Right cardiac atrium (tissue), 5 donors: ENCODE measurements around the gene APP. TPM values are rescaled to one million over a fixed set of nuclear protein-coding genes. Genes with fewer than 3 reads are reported as not detected.

ENCODE experiments used
- ATAC-seq, 2 donors: fragments of 200-7000 bp; cut with Tn5 transposase; one replicate each; pipeline versions ENCODE4 v1.8.0 to v1.9.1; 2020; ENCODE audit warnings: moderate library complexity in 2 of 2, mild to moderate bottlenecking in 1 of 2
- DNase-seq, 3 donors: peaks; one replicate each; pipeline ENCODE4 v3.0.0-alpha.2; 2020
- H3K27ac ChIP-seq: one replicate; pipeline ENCODE4 v1.5.1; 2013; ENCODE audit warnings: mild to moderate bottlenecking, low read length, control low read depth, moderate library complexity
- H3K27me3 ChIP-seq: one replicate; pipeline ENCODE4 v1.6.1; 2013; ENCODE audit not compliant: control insufficient read depth, insufficient read depth
- H3K4me1 ChIP-seq: one replicate; pipeline ENCODE4 v1.6.1; 2013; ENCODE audit warnings: low read length; ENCODE audit not compliant: control insufficient read depth, insufficient read depth
- H3K4me3 ChIP-seq: one replicate; pipeline ENCODE4 v1.5.1; 2013; ENCODE audit warnings: low read length, control low read depth
- H3K9me3 ChIP-seq: one replicate; pipeline ENCODE4 v1.6.1; 2013; ENCODE audit warnings: low read length; ENCODE audit not compliant: control insufficient read depth
- WGBS: extraction: QIAGEN DNeasy Blood & Tissue Kit; methylation state at CpG from one replicate; pipeline ENCODE4 v1.1.7; 2013; 5-methylcytosine and 5-hydroxymethylcytosine counted together
- intact Hi-C, 4 donors: fragments of 100-400 bp; cut with DNase I; formaldehyde crosslinking; loops; one replicate each; pipeline versions ENCODE4 v1.11.0 to v1.14.0; 2022 to 2023
- polyA plus RNA-seq: library from polyadenylated mRNA; stranded (reverse); fragments of 200-250 nt; gene quantifications from one replicate; pipeline ENCODE4 v1.2.3, GENCODE V29; 2013
- total RNA-seq, 4 donors: library from RNA; stranded (reverse); fragmentation: NEBNext Ultra II Directional; extraction: Animal tissue kit (Norgen Biotek cat#: 25700); gene quantifications; one replicate each; pipeline ENCODE4 v1.2.1, GENCODE V29; 2021
- donor health status: healthy with polysubstance abuse.
- donor health status: DM: no; HTN: yes; CAD: no.
- donor health status: DM: no; HTN: no; CAD: no.
- donor health status: DM: no; HTN: yes; CAD: no; lungs with severe emphysema.
- donor health status: DM: yes; HTN: yes; CAD: no.

Gene APP
- total and polyA plus RNA-seq, 5 donors: 277 to 535 (median 448) TPM

DNA sequence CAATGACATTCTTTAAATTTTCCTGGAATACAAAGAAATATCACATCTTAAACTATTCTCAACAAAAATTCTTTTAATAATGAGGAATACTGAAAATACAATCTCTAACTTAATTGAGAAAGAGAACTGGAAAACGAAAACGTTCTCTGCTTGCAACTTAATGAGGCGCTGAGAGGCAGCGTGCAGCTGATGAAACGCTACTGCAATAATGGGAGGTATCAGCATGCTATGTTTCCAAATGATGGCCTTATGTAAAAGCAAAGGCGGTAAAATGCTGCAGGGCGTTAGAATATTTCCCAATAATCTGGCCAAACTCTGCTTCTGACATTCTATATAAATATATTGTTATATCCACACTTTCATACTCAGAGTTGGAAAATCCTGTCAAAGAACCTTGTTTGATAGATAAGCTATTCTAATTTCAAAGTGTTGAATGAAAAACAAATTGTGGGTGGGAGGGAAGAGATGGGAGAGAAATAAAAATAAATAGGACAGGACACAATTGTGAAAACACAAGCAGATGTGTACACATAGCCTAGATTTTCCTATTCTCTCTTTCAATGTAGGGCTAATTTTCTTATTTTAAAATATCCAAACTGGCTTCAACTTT, 70.9 kb downstream of the APP start:
- no peak for DNase-seq
- ATAC-seq: no peak
- Histone ChIP-seq H3K4me1 (peaks cover 1% of the 10 kb centered on the region), H3K27ac (no peak overlapping the region), H3K4me3 (no peak overlapping the region), H3K9me3 (no peaks in the 10 kb centered on the region), H3K27me3 (no peaks in the 10 kb centered on the region)
- 63% methylated on average over 7 of the region's 7 CpGs for WGBS
- intact Hi-C loops: no loop called here

- intact Hi-C loops: no loop called here
- ATAC-seq (no peak), DNase-seq (no peak)
- 77% methylated on average over 4 of the region's 4 CpGs for WGBS
- peaks cover 1% of the 10 kb centered on the region for H3K4me1 ChIP-seq
- H3K9me3 ChIP-seq: no peaks in the 10 kb centered on the region
- H3K27me3 ChIP-seq: no peaks in the 10 kb centered on the region
- H3K4me3 ChIP-seq: no peak overlapping the region
- H3K27ac ChIP-seq: no peak overlapping the region
Measured at GRCh38 chr21:26098772-26099397, 71.7 kb downstream of the APP start.

DNA sequence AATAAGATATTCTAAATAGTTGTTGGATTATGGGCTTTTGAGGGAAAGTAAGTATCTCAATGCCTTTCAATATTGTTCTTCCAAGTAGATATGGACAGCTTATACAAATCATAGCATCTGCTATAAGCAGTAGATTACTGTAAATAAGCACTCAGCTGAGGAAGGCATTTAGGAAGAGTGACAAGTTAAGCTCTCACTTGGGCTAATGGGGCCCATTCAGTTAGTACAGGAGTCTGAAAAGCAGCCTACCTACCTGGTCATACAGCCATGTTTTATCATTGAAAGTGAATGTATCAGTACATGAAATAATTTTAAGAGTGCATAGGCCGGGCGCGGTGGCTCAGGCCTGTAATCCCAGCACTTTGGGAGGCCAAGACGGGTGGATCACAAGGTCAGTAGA, 73.1 kb downstream of the APP start:
- no peaks in the 10 kb centered on the region for H3K27me3 ChIP-seq
- DNase-seq (no peak), ATAC-seq (no peak)
- no peak overlapping the region for H3K4me3 ChIP-seq
- intact Hi-C loops: no loop called here
- no peak overlapping the region for H3K27ac ChIP-seq
- H3K4me1 ChIP-seq: peaks cover 1% of the 10 kb centered on the region
- WGBS: 98% methylated on average over 4 of the region's 4 CpGs
- no peaks in the 10 kb centered on the region for H3K9me3 ChIP-seq

- no peak for ATAC-seq
- DNase-seq: no peak
- WGBS: 93% methylated on average over 13 of the region's 13 CpGs
- H3K4me1 ChIP-seq: peaks cover 1% of the 10 kb centered on the region
- H3K4me3 ChIP-seq: no peak overlapping the region
- no peaks in the 10 kb centered on the region for H3K27me3 ChIP-seq
- H3K27ac ChIP-seq: no peak overlapping the region
- intact Hi-C loops: no loop called here
- no peaks in the 10 kb centered on the region for H3K9me3 ChIP-seq
Measured at GRCh38 chr21:26096494-26097371, 73.8 kb downstream of the APP start.

DNA sequence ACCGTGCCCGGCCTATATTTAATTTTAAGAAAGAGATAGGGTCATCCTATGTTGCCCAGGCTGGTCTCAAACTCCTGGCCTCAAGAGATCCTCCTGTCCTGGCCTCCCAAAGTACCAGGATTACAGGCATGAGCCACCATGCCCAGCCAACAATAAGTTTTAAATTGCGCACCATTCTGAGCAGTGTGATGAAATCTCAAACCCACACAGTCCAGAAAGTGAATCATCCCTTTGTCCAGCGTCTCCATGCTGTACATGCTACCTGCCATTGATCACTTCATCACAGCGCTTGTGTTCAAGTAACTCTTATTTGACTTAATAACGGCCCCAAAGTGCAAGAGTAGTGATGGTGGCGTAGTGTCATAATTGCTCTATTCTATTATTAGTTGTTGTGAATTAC, 75.4 kb downstream of the APP start:
- 94% methylated on average over 7 of the region's 7 CpGs for WGBS
- ATAC-seq (no peak), DNase-seq (no peak)
- Histone ChIP-seq H3K9me3 (no peaks in the 10 kb centered on the region), H3K27me3 (no peaks in the 10 kb centered on the region), H3K27ac (no peak overlapping the region), H3K4me1 (no peaks in the 10 kb centered on the region), H3K4me3 (no peak overlapping the region)
- intact Hi-C loops: no loop called here

DNA sequence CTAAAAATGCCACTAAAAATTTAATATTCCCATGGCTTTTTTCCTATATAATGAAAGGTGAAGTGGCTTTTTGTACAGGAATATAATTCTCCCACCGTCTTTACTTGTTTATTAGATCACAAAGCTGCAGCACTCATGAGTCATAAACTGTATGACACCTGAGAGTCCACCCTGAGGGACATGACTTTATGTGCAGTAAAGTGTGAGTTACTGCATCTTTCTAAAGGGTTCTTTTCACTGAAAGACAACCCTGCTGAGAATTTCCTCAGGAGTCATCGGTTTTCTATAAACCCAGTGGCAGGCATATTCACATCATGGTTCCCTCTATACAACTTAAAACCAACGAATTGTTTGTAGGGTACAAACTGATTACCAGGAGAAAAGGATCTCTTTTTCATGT, 77.4 kb downstream of the APP start:
- H3K9me3 ChIP-seq: no peaks in the 10 kb centered on the region
- no peak overlapping the region for H3K4me3 ChIP-seq
- ATAC-seq (no peak), DNase-seq (no peak)
- no peaks in the 10 kb centered on the region for H3K4me1 ChIP-seq
- no peak overlapping the region for H3K27ac ChIP-seq
- 78% methylated on average over 3 of the region's 3 CpGs for WGBS
- no peaks in the 10 kb centered on the region for H3K27me3 ChIP-seq
- intact Hi-C loops: no loop called here

GRCh38 chr21:26091480-26092018, 79.0 kb downstream of the APP start:
- intact Hi-C loops: no loop called here
- no peaks in the 10 kb centered on the region for H3K9me3 ChIP-seq
- no peaks in the 10 kb centered on the region for H3K4me1 ChIP-seq
- 92% methylated on average over 5 of the region's 5 CpGs for WGBS
- ATAC-seq (no peak), DNase-seq (no peak)
- H3K27me3 ChIP-seq: no peaks in the 10 kb centered on the region
- H3K4me3 ChIP-seq: no peak overlapping the region
- H3K27ac ChIP-seq: no peak overlapping the region

DNA sequence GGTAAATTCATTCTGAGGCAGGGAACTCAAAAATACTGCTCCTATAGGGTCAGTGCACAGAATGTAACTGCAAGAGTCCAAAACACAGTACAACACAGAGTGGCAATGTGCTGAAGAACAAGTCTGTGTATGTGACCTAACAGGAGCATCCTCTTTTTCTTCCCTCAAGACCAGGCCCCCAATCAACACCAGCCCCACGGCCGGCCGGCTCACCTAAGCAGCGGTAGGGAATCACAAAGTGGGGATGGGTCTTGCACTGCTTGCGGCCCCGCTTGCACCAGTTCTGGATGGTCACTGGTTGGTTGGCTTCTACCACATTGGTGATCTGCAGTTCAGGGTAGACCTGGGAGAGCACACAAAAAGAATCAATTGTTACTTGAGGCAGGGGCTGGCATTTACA, 80.8 kb downstream of the APP start:
- no peaks in the 10 kb centered on the region for H3K27me3 ChIP-seq
- no peaks in the 10 kb centered on the region for H3K4me1 ChIP-seq
- no peak overlapping the region for H3K27ac ChIP-seq
- intact Hi-C loops: no loop called here
- DNase-seq (no peak), ATAC-seq (no peak)
- H3K4me3 ChIP-seq: no peak overlapping the region
- no peaks in the 10 kb centered on the region for H3K9me3 ChIP-seq
- WGBS: 89% methylated on average over 6 of the region's 6 CpGs

DNA sequence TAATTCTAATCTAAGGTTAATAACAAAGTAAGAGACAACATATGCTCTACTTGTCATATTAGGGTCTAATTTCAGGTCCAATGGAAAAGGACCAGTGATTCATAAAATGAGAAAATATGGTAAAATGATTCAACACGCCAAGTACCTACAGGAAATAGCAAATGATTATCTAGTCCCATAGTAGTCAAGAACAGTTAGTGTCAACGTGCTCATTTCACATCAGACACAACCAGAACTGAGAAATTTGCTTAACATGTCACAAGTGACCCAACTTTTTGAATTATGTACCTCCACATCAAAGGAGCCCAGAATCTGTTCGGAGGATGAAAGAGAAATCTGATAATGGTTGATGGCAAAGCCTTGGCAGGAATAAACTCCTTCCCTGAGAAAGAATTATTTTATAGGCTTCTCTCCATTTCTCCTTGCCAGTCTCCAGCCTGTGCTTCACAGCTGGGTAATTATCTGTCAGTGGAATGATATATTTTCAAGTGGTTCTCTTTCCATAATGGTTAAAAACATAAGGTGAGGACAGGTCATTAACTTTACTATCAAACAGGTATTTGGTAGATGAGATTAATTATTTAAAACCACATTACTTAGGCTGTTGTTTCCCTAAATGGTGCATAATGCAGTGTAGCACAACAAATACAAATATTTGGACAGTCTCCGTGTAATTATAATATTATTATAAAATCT, 83.2 kb downstream of the APP start:
- 83% methylated on average over 4 of the region's 4 CpGs for WGBS
- H3K9me3 ChIP-seq: no peaks in the 10 kb centered on the region
- intact Hi-C loops: no loop called here
- ATAC-seq (no peak), DNase-seq (no peak)
- H3K4me3 ChIP-seq: no peak overlapping the region
- no peaks in the 10 kb centered on the region for H3K27me3 ChIP-seq
- no peaks in the 10 kb centered on the region for H3K4me1 ChIP-seq
- no peak overlapping the region for H3K27ac ChIP-seq

- 91% methylated on average over 1 of the region's 1 CpG for WGBS
- ATAC-seq: no peak
- no peaks in the 10 kb centered on the region for H3K4me1 ChIP-seq
Measured at GRCh38 chr21:26085882-26086281, 84.7 kb downstream of the APP start.

GRCh38 chr21:26085127-26085526, 85.4 kb downstream of the APP start:
- intact Hi-C loops: no loop called here
- H3K4me3 ChIP-seq: no peak overlapping the region
- WGBS: 84% methylated on average over 4 of the region's 4 CpGs
- no peak for DNase-seq
- H3K9me3 ChIP-seq: no peaks in the 10 kb centered on the region
- no peaks in the 10 kb centered on the region for H3K4me1 ChIP-seq
- no peak for ATAC-seq
- H3K27me3 ChIP-seq: no peaks in the 10 kb centered on the region
- H3K27ac ChIP-seq: no peak overlapping the region

More at GRCh38 chr21:26085882-26086281, 84.7 kb downstream of the APP start:
- no peaks in the 10 kb centered on the region for H3K27me3 ChIP-seq
- no peak for DNase-seq
- no peak overlapping the region for H3K4me3 ChIP-seq
- intact Hi-C loops: no loop called here
- H3K9me3 ChIP-seq: no peaks in the 10 kb centered on the region
- no peak overlapping the region for H3K27ac ChIP-seq
